HFFc6 (cell line): ENCODE results near the gene VIPR2. TPM values are rescaled to one million over a fixed set of nuclear protein-coding genes. Genes with fewer than 3 reads are reported as not detected.
"Not testable (repeated sequence)": the region's sequence is repeated elsewhere in the genome, so short reads cannot be mapped to it uniquely, and the experiment has no call there.

Experiments
- DNase-seq: peaks from one replicate; pipeline ENCODE4 v3.0.0-alpha.2; 2018
- H3K27ac Mint-ChIP-seq: 2 replicates; pipeline ENCODE4 v1.8.0; 2020; ENCODE audit warnings: mild to moderate bottlenecking, mixed read lengths
- H3K27me3 Mint-ChIP-seq: 2 replicates; pipeline ENCODE4 v1.8.0; 2021; ENCODE audit warnings: mild to moderate bottlenecking, moderate library complexity, mixed read lengths; ENCODE audit not compliant: insufficient read depth
- H3K36me3 Mint-ChIP-seq: 2 replicates; pipeline ENCODE4 v1.8.0; 2021; ENCODE audit warnings: low read depth, mixed read lengths
- H3K4me1 Mint-ChIP-seq: 2 replicates; pipeline ENCODE4 v1.8.0; 2020; ENCODE audit warnings: low read depth, mixed read lengths
- H3K4me3 Mint-ChIP-seq: 2 replicates; pipeline ENCODE4 v1.8.0; 2020; ENCODE audit warnings: mild to moderate bottlenecking, moderate library complexity, mixed read lengths
- H3K9me3 Mint-ChIP-seq: 2 replicates; pipeline ENCODE4 v1.8.0; 2020; ENCODE audit warnings: mild to moderate bottlenecking, mixed read lengths
- total RNA-seq, 6 experiments: library from RNA; stranded (reverse); fragmentation: NEBNext Ultra II Directional; extraction: Animal tissue kit (Norgen Biotek cat#: 25700); gene quantifications; 2 replicates in 1 of 6; 3 replicates in 5 of 6; pipeline ENCODE4 v1.2.3, GENCODE V29; 2021
- TF ChIP-seq, protein P1 (sequence below): fragments of 200-600 bp; sonication (generic); IDR thresholded peaks from 2 replicates; pipeline ENCODE4 v1.5.0; 2021; ENCODE audit warnings: antibody characterized with exemption, mild to moderate bottlenecking

The VIPR2 gene
- total RNA-seq, 6 experiments from 2014 or later: not detected

DNA sequence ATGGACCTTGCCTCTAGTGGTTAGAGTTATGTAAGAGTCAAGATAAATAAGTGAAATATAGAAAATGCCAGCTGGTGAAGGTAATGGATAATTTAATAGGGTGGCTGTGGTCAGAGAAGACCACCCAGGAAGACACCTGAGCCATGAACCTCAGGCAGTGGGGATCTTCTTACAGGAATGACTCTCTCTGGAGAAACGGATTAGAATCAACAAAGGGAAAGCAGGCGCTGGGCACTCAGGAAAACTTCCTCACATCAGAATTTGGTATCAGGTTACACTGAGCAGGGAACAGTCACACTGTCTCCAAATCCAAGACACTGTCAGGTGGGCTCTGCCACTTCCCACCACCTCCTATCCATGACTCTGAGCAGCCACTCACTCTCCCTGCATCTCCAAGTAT lies 155.7 kb downstream of the VIPR2 start:
- Mint-ChIP-seq H3K27ac (no peak overlapping the region), H3K9me3 (peaks cover 8% of the 10 kb centered on the region), H3K27me3 (peaks cover 18% of the 10 kb centered on the region), H3K4me1 (no peaks in the 10 kb centered on the region), H3K4me3 (no peak overlapping the region), H3K36me3 (peaks cover 5% of the 10 kb centered on the region; the same call in 1 of the 2 replicates)
- TF ChIP-seq, protein P1, sequence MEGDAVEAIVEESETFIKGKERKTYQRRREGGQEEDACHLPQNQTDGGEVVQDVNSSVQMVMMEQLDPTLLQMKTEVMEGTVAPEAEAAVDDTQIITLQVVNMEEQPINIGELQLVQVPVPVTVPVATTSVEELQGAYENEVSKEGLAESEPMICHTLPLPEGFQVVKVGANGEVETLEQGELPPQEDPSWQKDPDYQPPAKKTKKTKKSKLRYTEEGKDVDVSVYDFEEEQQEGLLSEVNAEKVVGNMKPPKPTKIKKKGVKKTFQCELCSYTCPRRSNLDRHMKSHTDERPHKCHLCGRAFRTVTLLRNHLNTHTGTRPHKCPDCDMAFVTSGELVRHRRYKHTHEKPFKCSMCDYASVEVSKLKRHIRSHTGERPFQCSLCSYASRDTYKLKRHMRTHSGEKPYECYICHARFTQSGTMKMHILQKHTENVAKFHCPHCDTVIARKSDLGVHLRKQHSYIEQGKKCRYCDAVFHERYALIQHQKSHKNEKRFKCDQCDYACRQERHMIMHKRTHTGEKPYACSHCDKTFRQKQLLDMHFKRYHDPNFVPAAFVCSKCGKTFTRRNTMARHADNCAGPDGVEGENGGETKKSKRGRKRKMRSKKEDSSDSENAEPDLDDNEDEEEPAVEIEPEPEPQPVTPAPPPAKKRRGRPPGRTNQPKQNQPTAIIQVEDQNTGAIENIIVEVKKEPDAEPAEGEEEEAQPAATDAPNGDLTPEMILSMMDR: no peak
- no peak for DNase-seq

DNA sequence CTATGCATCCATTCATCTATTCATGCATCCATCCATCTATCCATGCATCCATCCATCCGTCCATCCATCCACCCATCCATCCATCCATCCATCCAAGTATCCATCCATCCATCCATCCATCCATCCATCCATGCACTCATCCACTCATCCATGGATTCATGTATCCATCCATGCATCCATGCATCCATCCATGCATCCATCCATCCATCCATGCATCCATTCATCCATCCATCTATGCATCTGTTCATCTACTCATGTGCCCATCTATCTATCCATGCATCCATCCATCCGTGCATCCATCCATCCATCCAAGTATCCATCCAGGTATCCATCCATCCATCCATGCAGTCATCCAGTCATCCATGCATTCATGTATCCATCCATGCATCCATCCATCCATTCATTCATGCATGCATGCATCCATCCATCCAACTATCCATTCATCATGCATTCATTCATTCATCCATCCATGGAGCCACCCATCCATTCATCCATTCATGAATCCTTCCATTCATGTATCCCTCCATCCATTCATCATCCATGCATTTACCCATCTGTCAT lies 156.3 kb downstream of the VIPR2 start:
- DNase-seq: no peak
- peaks cover 5% of the 10 kb centered on the region; the same call in 1 of the 2 replicates for H3K36me3 Mint-ChIP-seq
- peaks cover 11% of the 10 kb centered on the region for H3K9me3 Mint-ChIP-seq
- H3K4me3 Mint-ChIP-seq: no peak overlapping the region
- TF ChIP-seq, protein P1: no peak
- no peak overlapping the region for H3K27ac Mint-ChIP-seq
- H3K4me1 Mint-ChIP-seq: no peaks in the 10 kb centered on the region
- H3K27me3 Mint-ChIP-seq: peaks cover 18% of the 10 kb centered on the region

DNA sequence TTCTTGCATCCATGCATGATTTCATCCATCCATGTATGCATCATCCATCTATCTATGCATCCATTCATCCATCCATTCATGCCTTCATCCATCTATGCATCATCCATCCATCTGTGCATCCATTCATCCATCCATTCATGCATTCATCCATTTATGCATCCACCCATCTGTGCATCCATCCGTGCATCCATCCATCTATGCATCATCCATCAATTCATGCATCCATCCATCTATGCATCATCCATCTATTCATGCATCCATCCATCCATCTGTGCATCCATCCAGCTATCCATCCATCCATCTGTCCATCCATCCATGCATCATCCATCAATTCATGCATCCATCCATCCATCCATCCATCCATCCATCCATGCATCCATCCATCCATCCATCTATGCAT lies 157.0 kb downstream of the VIPR2 start:
- TF ChIP-seq, protein P1: no peak
- Mint-ChIP-seq H3K36me3 (peaks cover 5% of the 10 kb centered on the region; the same call in 1 of the 2 replicates), H3K4me1 (no peaks in the 10 kb centered on the region), H3K27ac (no peak overlapping the region), H3K9me3 (peaks cover 16% of the 10 kb centered on the region), H3K4me3 (no peak overlapping the region), H3K27me3 (peaks cover 13% of the 10 kb centered on the region)
- no peak for DNase-seq

DNA sequence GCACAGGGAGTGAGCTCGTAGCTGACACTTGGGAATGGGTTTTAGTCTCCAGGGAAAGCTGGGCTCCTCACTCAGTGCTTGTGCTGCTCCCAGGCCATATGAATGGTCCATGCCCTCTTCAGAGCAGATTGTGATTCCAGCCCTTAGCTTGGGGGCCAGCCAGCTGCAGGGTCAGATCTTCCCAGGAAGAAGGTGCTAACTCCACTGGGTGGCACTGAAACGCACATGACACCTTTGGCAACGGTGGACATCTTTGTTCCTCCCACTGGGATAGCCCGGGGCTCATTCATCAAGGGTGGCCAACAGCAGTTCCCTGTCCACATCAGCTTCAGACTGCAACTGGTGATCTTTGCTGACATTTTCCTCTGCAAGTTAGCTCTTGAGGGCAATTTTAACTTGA lies 159.1 kb downstream of the VIPR2 start:
- TF ChIP-seq, protein P1: no peak
- no peak for DNase-seq
- Mint-ChIP-seq H3K4me3 (no peak overlapping the region), H3K27ac (no peak overlapping the region), H3K9me3 (peaks cover 33% of the 10 kb centered on the region), H3K36me3 (peaks cover 13% of the 10 kb centered on the region), H3K27me3 (peaks cover 4% of the 10 kb centered on the region), H3K4me1 (no peaks in the 10 kb centered on the region)

DNA sequence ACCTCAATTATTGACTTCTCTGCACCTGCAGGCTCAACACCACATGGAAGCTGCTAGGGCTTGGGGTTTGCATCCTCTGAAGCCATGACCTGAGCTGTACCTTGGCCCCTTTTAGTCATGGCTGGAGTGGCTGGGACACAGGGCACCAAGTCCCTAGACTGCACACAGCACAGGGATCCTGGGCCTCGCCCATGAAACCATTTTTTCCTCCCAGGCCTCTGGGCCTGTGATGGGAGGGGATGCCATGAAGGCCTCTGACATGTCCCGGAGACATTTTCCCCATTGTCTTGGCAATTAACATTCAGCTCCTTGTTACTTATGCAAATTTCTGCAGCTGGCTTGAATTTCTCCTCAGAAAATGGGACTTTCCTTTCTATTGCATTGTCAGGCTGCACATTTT lies 160.7 kb downstream of the VIPR2 start:
- H3K9me3 Mint-ChIP-seq: peaks cover 43% of the 10 kb centered on the region
- H3K36me3 Mint-ChIP-seq: peaks cover 13% of the 10 kb centered on the region

DNA sequence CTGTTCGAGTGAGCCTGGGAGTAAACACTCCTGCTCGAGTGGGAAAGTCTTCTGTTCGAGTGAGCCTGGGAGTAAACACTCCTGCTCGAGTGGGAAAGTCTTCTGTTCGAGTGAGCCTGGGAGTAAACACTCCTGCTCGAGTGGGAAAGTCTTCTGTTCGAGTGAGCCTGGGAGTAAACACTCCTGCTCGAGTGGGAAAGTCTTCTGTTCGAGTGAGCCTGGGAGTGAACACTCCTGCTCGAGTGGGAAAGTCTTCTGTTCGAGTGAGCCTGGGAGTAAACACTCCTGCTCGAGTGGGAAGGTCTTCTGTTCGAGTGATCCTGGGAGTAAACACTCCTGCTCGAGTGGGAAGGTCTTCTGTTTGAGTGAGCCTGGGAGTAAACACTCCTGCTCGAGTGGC lies 162.6 kb downstream of the VIPR2 start:
- DNase-seq, H3K4me1 Mint-ChIP-seq, H3K27me3 Mint-ChIP-seq, H3K27ac Mint-ChIP-seq, H3K4me3 Mint-ChIP-seq: not testable (repeated sequence)
- H3K36me3 Mint-ChIP-seq: peaks cover 13% of the 10 kb centered on the region
- H3K9me3 Mint-ChIP-seq: peaks cover 43% of the 10 kb centered on the region

More for the DNA sequence above, 160.7 kb downstream of the VIPR2 start:
- H3K4me1 Mint-ChIP-seq, H3K27ac Mint-ChIP-seq, DNase-seq, H3K4me3 Mint-ChIP-seq, H3K27me3 Mint-ChIP-seq: not testable (repeated sequence)
